Astrocyte (in vitro differentiated cells and primary cell): ENCODE data around the gene TCEANC2. TPM values are rescaled to one million over a fixed set of nuclear protein-coding genes. Genes with fewer than 3 reads are reported as not detected.

Experiments
- DNase-seq: peaks from one replicate; pipeline ENCODE4 v3.0.0-alpha.2; 2010; ENCODE audit warnings: low read depth
- FAIRE-seq: peaks from 2 replicates; lab custom pipeline; 2011; peaks lifted over from hg19 to GRCh38; lab: Jason Lieb, UNC
- H2AFZ ChIP-seq: 2 replicates; pipeline ENCODE4 v1.6.0; 2012; ENCODE audit warnings: low read depth, low read length, inconsistent platforms
- H3K27ac ChIP-seq: 2 replicates; pipeline ENCODE4 v1.5.1; 2011; ENCODE audit warnings: low read depth, low read length, inconsistent platforms
- H3K27me3 ChIP-seq: 2 replicates; pipeline ENCODE4 v1.6.0; 2011; ENCODE audit warnings: low read length, inconsistent platforms; ENCODE audit not compliant: insufficient read depth
- H3K36me3 ChIP-seq: 2 replicates; pipeline ENCODE4 v1.5.1; 2011; ENCODE audit warnings: low read length, inconsistent platforms; ENCODE audit not compliant: insufficient read depth
- H3K4me1 ChIP-seq: 2 replicates; pipeline ENCODE4 v1.5.1; 2011; ENCODE audit warnings: low read length, inconsistent platforms; ENCODE audit not compliant: insufficient read depth
- H3K4me2 ChIP-seq: 2 replicates; pipeline ENCODE4 v1.6.0; 2012; ENCODE audit warnings: low read length, inconsistent platforms
- H3K4me3 ChIP-seq: 2 replicates; pipeline ENCODE4 v1.5.1; 2011; ENCODE audit warnings: low read depth, mild to moderate bottlenecking, low read length, inconsistent platforms; ENCODE audit not compliant: insufficient read depth
- H3K79me2 ChIP-seq: 2 replicates; pipeline ENCODE4 v1.6.0; 2012; ENCODE audit warnings: mild to moderate bottlenecking, low read length, inconsistent platforms; ENCODE audit not compliant: insufficient read depth
- H3K9ac ChIP-seq: 2 replicates; pipeline ENCODE4 v1.6.0; 2012; ENCODE audit warnings: mild to moderate bottlenecking, low read length, inconsistent platforms
- H3K9me3 ChIP-seq: 2 replicates; pipeline ENCODE4 v1.5.1; 2012; ENCODE audit warnings: low read depth, mild to moderate bottlenecking, low read length, inconsistent platforms; ENCODE audit not compliant: insufficient read depth
- H4K20me1 ChIP-seq: 2 replicates; pipeline ENCODE4 v1.6.0; 2012; ENCODE audit warnings: low read length, inconsistent platforms; ENCODE audit not compliant: insufficient read depth
- H3K27ac Mint-ChIP-seq: one replicate; pipeline ENCODE4 v1.8.0; 2021; ENCODE audit warnings: mild to moderate bottlenecking, mixed read lengths; ENCODE audit not compliant: unreplicated experiment
- H3K27me3 Mint-ChIP-seq: one replicate; pipeline ENCODE4 v1.8.0; 2021; ENCODE audit warnings: low read depth, mixed read lengths; ENCODE audit not compliant: unreplicated experiment
- H3K36me3 Mint-ChIP-seq: one replicate; pipeline ENCODE4 v1.8.0; 2021; ENCODE audit warnings: low read depth, mixed read lengths; ENCODE audit not compliant: unreplicated experiment
- H3K4me1 Mint-ChIP-seq: one replicate; pipeline ENCODE4 v1.8.0; 2021; ENCODE audit warnings: low read depth, mixed read lengths; ENCODE audit not compliant: unreplicated experiment
- H3K4me3 Mint-ChIP-seq: one replicate; pipeline ENCODE4 v1.8.0; 2021; ENCODE audit warnings: mild to moderate bottlenecking, moderate library complexity, mixed read lengths; ENCODE audit not compliant: unreplicated experiment
- H3K9me3 Mint-ChIP-seq: one replicate; pipeline ENCODE4 v1.8.0; 2021; ENCODE audit warnings: mild to moderate bottlenecking, mixed read lengths; ENCODE audit not compliant: unreplicated experiment
- EZH2 ChIP-seq: IDR thresholded peaks from 2 replicates; pipeline ENCODE4 v1.6.1; 2012; ENCODE audit warnings: mild to moderate bottlenecking, low read length, inconsistent platforms; ENCODE audit not compliant: insufficient read depth
- total RNA-seq: library from RNA; stranded (reverse); gene quantifications from 2 replicates; pipeline ENCODE4 v1.2.1, GENCODE V29; 2021
- TF ChIP-seq, protein P1 (sequence below): IDR thresholded peaks from 2 replicates; pipeline ENCODE4 v1.5.1; 2011; ENCODE audit warnings: low read depth, mild to moderate bottlenecking, inconsistent platforms, low read length, moderate library complexity; ENCODE audit not compliant: insufficient read depth

Gene TCEANC2
- total RNA-seq, 1 donor from 2014 or later, result 4.6 TPM

DNA sequence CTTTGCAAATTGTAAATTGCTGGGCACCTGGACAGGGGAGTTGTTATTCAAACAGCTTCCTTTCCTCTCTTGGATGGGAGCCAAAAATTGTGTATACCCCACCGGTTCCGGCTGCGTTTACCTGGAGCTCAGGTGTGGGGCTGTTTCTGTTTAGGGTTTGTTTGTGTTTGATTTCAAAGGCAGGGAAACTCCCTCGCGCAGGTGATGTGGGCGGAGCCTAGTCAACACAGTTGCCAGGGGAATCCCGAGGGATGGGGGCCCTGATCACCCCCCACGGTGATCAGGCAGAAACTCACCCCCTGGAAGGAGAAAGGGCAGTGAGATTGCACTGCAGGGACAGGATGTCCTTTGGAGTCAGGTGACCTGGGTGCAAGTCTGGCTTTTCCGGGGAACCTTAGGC, 71.1 kb downstream of the TCEANC2 start:
- Histone ChIP-seq H2AFZ (no peak overlapping the region), H3K4me3 (no peak overlapping the region), H3K9ac (no peak overlapping the region), H3K9me3 (no peaks in the 10 kb centered on the region), H3K27me3 (peaks cover 4% of the 10 kb centered on the region), H3K4me2 (no peak overlapping the region), H3K27ac (no peak overlapping the region), H3K36me3 (no peaks in the 10 kb centered on the region), H4K20me1 (no peaks in the 10 kb centered on the region), H3K79me2 (no peaks in the 10 kb centered on the region), H3K4me1 (peaks cover 15% of the 10 kb centered on the region)
- Mint-ChIP-seq H3K36me3 (peaks cover 7% of the 10 kb centered on the region), H3K4me3 (no peak overlapping the region), H3K9me3 (peaks cover 10% of the 10 kb centered on the region), H3K27me3 (peaks cover 29% of the 10 kb centered on the region), H3K27ac (no peak overlapping the region), H3K4me1 (peaks cover 12% of the 10 kb centered on the region)
- DNase-seq (no peak), FAIRE-seq (no peak)
- TF ChIP-seq, protein P1, sequence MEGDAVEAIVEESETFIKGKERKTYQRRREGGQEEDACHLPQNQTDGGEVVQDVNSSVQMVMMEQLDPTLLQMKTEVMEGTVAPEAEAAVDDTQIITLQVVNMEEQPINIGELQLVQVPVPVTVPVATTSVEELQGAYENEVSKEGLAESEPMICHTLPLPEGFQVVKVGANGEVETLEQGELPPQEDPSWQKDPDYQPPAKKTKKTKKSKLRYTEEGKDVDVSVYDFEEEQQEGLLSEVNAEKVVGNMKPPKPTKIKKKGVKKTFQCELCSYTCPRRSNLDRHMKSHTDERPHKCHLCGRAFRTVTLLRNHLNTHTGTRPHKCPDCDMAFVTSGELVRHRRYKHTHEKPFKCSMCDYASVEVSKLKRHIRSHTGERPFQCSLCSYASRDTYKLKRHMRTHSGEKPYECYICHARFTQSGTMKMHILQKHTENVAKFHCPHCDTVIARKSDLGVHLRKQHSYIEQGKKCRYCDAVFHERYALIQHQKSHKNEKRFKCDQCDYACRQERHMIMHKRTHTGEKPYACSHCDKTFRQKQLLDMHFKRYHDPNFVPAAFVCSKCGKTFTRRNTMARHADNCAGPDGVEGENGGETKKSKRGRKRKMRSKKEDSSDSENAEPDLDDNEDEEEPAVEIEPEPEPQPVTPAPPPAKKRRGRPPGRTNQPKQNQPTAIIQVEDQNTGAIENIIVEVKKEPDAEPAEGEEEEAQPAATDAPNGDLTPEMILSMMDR, result no peak
- TF ChIP-seq EZH2, result no peak

DNA sequence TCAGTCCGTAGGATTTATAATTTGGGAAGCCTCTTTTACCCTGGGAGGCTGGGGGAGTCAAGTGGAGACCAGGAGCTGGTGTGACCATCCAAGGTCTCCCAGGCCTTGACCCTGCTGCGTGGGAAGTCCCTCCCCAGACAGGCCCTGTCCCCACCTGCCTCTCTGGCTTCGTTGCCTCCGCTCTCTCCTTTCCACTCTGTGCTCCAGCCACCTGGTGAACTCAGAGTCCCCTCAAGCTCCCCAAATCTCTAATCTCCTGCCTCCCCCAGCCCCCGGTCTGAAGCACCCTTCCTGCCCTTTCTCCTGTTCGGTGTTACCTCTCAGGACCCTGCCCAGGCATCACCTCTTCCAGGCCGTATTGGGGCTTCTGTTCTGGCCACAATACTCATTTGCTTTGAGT, 71.5 kb downstream of the TCEANC2 start:
- H3K27ac Mint-ChIP-seq, result no peak overlapping the region
- Histone ChIP-seq H3K9me3 (no peaks in the 10 kb centered on the region), H3K27ac (no peak overlapping the region), H3K9ac (no peak overlapping the region), H3K4me3 (no peak overlapping the region), H3K4me1 (peaks cover 15% of the 10 kb centered on the region), H4K20me1 (no peaks in the 10 kb centered on the region), H3K79me2 (no peaks in the 10 kb centered on the region), H2AFZ (no peak overlapping the region), H3K27me3 (peaks cover 4% of the 10 kb centered on the region), H3K36me3 (no peaks in the 10 kb centered on the region), H3K4me2 (no peak overlapping the region)
- TF ChIP-seq, protein P1, result no peak
- TF ChIP-seq EZH2, result no peak
- peaks cover 12% of the 10 kb centered on the region for H3K4me1 Mint-ChIP-seq
- no peak overlapping the region for H3K4me3 Mint-ChIP-seq
- peaks cover 33% of the 10 kb centered on the region for H3K27me3 Mint-ChIP-seq
- FAIRE-seq, result no peak
- peaks cover 10% of the 10 kb centered on the region for H3K9me3 Mint-ChIP-seq
- peaks cover 7% of the 10 kb centered on the region for H3K36me3 Mint-ChIP-seq
- no peak for DNase-seq

DNA sequence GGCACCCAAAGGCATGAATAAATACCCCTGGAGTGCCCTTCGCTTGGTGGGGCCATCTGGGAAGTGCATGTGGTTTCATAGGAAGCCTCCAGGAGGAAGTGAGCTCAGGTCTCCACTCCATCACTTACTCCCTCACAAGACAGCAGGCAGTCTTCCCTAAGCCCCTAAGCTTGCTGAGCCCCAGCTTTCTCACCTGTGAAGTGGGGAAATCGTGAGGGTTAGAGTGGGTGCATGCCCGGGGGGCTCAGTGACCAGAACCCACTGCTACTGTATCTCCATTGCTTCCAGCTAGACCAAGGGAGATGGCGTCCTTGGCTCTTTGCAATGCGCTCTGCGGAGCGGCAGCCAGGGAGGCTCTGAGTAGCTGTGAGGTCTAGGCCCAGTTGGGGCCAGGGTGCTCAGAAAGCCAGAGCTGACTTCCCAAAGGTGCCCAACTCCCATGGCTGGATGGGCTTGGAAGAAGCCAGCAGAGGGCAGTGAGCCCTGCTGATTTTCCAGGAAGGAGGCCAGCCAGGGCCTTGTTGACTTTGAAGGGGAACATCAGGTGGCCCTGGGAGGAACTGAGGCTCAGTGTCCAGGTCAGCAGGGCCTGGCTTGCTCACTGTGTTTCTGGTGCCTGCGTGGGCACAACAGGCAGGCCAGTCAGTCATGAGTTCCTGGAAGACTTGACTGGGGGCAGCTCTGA, 72.1 kb downstream of the TCEANC2 start:
- H3K4me3 Mint-ChIP-seq, result no peak overlapping the region
- Histone ChIP-seq H3K27ac (no peak overlapping the region), H3K79me2 (no peaks in the 10 kb centered on the region), H3K4me3 (no peak overlapping the region), H3K27me3 (peaks cover 4% of the 10 kb centered on the region), H3K4me1 (peaks cover 15% of the 10 kb centered on the region), H3K36me3 (no peaks in the 10 kb centered on the region), H4K20me1 (no peaks in the 10 kb centered on the region), H3K9ac (no peak overlapping the region), H2AFZ (no peak overlapping the region), H3K4me2 (no peak overlapping the region), H3K9me3 (no peaks in the 10 kb centered on the region)
- peaks cover 10% of the 10 kb centered on the region for H3K9me3 Mint-ChIP-seq
- peaks cover 7% of the 10 kb centered on the region for H3K36me3 Mint-ChIP-seq
- TF ChIP-seq EZH2, result no peak
- TF ChIP-seq, protein P1, result no peak
- H3K27ac Mint-ChIP-seq, result no peak overlapping the region
- FAIRE-seq, result no peak
- H3K27me3 Mint-ChIP-seq, result peaks cover 36% of the 10 kb centered on the region
- no peak for DNase-seq
- H3K4me1 Mint-ChIP-seq, result peaks cover 12% of the 10 kb centered on the region
